ENCODE results near the gene NKD1. TPM values are rescaled to one million over a fixed set of nuclear protein-coding genes. Genes with fewer than 3 reads are reported as not detected.

NKD1 gene
- total RNA-seq, 1 donor: not detected

DNA sequence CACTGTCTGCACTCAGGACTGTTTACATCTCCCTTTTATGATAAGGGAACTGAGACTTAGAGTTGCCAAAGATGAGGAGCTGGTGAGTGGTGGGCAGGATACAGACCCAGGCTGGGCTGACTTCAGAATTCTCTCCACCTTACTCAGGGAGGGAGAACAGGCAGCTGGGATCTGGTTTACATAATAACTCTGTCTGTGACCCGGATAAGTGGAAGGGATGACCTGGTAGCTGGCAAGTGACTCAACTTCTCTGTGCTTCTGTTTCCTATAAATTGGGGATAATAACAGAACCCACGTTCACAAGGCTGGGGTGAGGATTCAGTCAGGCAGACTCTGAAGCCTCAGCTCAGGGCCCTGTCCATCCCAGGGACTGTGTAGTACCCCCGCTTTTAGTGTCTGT lies 130.3 kb downstream of the NKD1 start:
- DNase-seq (ENCODE audit: low read depth): no peak

GRCh38 chr16:50679266-50679665 lies 131.1 kb downstream of the NKD1 start:
- TF ChIP-seq, protein P1, sequence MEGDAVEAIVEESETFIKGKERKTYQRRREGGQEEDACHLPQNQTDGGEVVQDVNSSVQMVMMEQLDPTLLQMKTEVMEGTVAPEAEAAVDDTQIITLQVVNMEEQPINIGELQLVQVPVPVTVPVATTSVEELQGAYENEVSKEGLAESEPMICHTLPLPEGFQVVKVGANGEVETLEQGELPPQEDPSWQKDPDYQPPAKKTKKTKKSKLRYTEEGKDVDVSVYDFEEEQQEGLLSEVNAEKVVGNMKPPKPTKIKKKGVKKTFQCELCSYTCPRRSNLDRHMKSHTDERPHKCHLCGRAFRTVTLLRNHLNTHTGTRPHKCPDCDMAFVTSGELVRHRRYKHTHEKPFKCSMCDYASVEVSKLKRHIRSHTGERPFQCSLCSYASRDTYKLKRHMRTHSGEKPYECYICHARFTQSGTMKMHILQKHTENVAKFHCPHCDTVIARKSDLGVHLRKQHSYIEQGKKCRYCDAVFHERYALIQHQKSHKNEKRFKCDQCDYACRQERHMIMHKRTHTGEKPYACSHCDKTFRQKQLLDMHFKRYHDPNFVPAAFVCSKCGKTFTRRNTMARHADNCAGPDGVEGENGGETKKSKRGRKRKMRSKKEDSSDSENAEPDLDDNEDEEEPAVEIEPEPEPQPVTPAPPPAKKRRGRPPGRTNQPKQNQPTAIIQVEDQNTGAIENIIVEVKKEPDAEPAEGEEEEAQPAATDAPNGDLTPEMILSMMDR (IDR thresholded peaks at IDR 0.05; ENCODE audit: insufficient read depth, low read depth, low read length): no peak
- DNase-seq (ENCODE audit: low read depth): no peak
- no peak overlapping the region for H3K4me3 ChIP-seq (ENCODE audit: low read depth, low read length)

More for the DNA sequence above, 130.3 kb downstream of the NKD1 start:
- H3K4me3 ChIP-seq (ENCODE audit: low read depth, low read length): no peak overlapping the region
- TF ChIP-seq, protein P1 (IDR thresholded peaks at IDR 0.05; ENCODE audit: insufficient read depth, low read depth, low read length): no peak

DNA sequence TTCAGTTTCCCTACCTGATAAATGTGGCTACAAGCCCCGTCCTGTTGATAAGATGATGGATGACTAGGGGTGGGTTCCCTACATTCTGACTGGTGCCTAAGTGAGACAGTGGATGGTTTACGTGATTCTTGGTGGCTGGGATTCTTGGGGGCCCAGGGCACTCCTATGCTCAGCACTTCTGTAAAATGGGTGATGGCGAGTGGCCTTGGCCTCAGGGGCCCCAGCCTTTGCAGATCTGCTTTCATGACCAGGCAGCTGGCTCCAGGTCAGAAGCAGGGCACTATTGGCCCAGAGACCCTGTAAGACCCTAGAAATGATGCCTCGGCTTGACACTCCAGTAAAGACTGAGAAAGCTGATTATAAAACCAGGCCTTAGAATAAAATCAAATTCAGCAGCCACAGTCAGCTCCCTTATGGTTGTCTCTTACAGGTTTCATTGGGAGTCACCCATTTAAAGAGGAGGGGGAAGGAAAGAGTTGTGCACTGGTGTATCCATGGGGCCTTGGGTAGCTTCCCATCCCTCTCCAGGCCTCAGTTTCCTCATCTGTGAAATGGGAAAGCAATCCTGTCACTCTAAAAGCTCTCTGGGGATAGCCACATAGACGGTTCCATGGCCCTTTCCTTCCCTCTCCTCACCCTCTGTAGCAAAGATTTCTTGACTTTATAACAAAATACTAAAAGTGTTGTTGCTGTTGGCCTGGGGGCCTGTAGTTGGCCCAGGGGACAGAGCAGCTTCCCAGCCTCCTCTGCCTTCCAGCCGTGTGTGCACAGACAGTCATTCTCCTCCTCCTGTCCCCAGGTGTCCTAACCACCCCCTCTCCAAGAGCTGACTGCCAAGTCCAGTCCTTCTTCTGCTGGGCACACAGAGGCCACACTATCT lies 131.7 kb downstream of the NKD1 start:
- no peak for DNase-seq (ENCODE audit: low read depth)
- H3K4me3 ChIP-seq (ENCODE audit: low read depth, low read length): no peak overlapping the region
- TF ChIP-seq, protein P1 (IDR thresholded peaks at IDR 0.05; ENCODE audit: insufficient read depth, low read depth, low read length): no peak

GRCh38 chr16:50680556-50680893 lies 132.3 kb downstream of the NKD1 start:
- DNase-seq (ENCODE audit: low read depth): no peak
- TF ChIP-seq, protein P1 (IDR thresholded peaks at IDR 0.05; ENCODE audit: insufficient read depth, low read depth, low read length): no peak
- no peak overlapping the region for H3K4me3 ChIP-seq (ENCODE audit: low read depth, low read length)

GRCh38 chr16:50681021-50681885 lies 133.1 kb downstream of the NKD1 start, which contains the start of gene SNX20:
SNX20 (minus strand) TSS chr16:50681312; CDS start chr16:50677526, 3,786 bp downstream.
- TF ChIP-seq, protein P1 (IDR thresholded peaks at IDR 0.05; ENCODE audit: insufficient read depth, low read depth, low read length): no peak
- H3K4me3 ChIP-seq (ENCODE audit: low read depth, low read length): no peak within 1 kb of the TSS
- DNase-seq (ENCODE audit: low read depth): no peak

DNA sequence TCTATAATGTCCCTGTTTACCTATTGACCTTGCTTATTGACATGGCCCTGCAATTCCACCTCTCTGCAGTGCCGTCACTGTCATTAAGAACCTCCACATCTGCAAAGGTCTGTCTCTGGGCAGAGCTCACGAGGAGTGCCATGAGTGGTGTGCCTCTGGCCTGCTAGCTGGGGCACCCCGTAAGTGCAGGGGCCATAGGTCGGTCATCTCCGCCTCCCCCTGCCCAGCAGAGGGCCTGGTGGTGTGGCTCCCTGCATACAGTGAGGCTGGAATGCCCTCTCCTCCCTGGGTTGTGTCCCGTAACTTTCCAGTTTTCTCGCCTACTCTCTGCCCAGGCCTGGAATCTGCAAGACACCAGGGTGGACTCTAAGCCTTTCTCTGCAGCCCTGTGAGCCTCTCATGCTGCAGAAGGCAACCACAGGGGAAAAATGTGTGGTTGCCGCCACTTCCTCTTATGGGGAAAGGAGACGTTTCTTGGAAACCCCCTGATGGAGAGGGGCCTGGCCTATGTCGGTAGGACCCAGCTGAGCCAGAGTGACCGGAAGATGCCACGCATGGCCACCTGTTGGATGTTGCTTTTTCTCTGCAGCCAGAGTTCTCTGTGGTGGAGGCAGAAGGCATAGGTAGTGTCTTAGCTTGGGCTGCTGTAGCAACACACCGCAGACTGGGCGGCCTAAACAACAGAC lies 135.6 kb downstream of the NKD1 start:
- DNase-seq (ENCODE audit: low read depth): no peak
- TF ChIP-seq, protein P1 (IDR thresholded peaks at IDR 0.05; ENCODE audit: insufficient read depth, low read depth, low read length): no peak
- no peak overlapping the region for H3K4me3 ChIP-seq (ENCODE audit: low read depth, low read length)

Measured in fibroblast of villous mesenchyme (primary cell).